ENCODE results near the gene ERAS.
"Not testable (repeated sequence)": the region's sequence is repeated elsewhere in the genome, so short reads cannot be mapped to it uniquely, and the experiment has no call there.

The ERAS gene

DNA sequence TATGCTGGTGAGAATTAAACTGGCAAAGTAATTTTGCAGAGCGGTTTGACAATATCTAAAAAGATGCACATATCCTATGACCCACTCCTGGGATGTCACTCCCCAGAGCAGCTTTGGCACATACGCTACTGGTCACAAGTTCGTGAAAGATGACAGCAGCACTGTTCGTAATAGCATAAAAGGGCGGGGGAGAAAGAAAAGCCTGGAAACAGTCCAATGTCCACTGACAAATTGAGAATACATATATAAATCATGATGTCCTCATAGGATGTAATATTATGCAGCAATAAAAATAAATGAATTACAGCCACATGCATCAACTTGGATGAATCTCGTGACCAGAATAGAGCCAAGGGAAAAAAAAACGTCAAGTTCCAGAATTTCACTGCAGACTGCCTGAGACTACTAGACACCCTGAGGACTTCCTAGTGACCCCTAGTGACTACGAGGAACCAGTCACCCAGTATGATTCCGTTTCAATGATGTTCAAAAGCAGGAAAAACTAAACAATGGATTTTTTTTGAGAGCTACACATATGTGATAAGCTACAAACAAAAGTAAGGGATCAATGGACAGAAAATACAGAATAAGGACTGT lies 7.3 kb downstream of the ERAS start:
- DNase-seq = no peak

DNA sequence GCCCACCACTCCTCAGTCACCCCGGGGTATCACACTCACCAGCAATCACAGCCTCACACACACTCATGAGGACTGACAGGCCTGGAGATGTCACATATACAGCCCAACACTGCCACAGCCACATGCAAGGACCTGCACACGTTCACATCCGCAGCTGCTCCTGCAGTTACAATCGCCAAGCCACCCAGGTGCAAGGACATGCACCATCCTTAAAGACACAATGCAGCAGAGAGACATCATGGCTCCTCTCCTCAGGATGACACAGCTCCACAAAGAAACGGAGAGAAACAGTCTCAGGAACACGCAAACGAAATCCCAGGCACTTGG lies 8.0 kb downstream of the ERAS start:
- peak; percentile 2 for DNase-seq

DNA sequence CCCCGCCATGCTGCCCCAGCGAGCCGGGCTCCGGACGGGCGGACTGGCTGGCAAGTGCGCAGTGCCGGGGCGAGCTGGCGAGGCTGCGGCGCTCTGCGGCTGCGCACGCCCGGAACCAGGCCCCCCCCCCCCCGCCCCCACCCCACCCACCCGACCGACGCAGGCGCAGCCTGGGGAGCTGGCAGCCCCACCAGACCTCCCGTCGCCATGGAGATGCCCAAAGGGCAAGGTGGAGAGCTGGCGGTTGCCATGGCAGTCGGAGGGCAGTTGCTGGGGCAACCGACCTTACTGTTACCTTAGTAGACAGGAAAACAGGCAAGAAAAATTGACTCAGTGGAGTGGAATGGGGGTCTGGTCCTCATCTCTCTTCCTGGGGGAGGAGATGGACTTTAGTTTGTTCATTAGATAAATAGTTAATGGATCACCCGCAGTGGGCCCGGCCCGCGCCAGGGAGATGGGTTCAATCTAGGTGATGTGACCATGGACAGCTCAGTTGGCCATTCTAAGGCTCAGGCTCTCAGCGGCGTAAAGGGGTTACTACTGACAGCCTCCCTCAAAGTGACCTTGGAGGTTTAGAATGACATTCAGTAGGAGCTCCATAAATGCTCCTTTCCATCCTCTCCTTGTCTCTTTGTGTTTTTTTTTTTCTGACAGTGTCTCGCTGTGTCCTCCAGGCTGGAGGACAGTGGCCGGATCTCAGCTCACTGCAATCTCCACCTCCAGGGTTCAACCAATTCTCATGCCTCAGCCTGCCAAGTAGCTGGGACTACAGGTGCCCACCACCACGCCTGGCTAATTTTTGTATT lies 9.4 kb downstream of the ERAS start, which contains the start of gene PCSK1N:
Gene PCSK1N (minus strand): TSS at position 87 of the 806 bp plus-strand sequence. CDS start 78 bp downstream, at position 9.
- peak; percentile 49 for DNase-seq

- no peak for DNase-seq
Measured at GRCh38 chrX:48839686-48840085, 13.4 kb downstream of the ERAS start.

DNA sequence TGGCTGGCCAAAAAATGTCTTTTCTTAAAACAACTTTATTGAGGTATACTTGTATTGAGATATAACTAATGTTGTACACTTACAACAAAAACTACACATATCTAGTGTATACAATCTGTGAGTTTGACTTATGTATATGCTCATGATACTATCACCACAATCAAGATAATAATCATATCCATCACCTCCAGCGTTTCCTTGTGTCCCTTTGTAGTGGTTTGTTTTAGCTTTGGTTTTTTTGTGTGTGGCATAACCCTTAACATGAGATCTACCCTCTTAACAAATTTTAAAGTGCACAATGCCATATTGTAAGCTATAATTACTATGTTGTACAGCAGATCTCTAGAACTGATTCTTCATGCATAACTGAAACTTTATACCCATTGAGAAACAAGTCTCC lies 22.5 kb downstream of the ERAS start:
- DNase-seq = no peak

DNA sequence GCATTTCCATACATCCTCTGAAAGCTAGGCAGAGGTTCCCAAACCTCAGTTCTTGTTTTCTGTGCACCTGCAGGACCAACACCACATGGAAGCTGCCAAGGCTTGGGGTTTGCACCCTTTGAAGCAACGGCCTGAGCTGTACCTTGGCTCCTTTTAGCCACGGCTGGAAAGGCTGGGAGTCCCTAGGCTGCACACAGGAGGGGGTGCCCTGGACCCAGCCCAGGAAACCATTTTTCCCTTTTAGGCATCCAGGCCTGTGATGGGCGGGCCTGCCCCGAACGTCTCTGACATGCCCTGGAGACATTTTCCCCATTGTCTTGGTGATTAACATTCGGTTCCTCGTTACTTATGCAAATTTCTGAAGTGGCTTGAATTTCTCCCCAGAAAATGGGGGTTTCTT lies 26.5 kb downstream of the ERAS start:
- DNase-seq = no peak

DNA sequence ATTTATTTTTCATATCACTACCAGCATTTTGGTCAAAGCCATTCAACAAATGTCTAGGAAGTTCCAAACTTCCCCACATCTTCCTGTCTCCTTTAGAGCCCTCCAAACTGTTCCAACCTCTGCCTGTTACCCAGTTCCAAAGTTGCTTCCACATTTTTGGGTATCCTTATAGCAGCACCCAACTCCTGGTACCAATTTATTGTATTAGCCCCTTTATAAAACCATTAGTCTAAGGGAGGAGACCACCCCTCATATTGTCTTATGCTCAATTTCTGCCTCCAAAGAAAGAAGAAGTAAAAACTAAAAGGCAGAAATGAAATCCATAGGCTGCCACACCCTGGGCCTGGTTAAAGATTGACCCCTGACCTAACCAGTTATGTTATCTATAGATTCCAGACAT lies 27.2 kb downstream of the ERAS start:
- DNase-seq = not testable (repeated sequence)

- DNase-seq = not testable (repeated sequence)
Measured at GRCh38 chrX:48854121-48854804, 27.9 kb downstream of the ERAS start.

DNA sequence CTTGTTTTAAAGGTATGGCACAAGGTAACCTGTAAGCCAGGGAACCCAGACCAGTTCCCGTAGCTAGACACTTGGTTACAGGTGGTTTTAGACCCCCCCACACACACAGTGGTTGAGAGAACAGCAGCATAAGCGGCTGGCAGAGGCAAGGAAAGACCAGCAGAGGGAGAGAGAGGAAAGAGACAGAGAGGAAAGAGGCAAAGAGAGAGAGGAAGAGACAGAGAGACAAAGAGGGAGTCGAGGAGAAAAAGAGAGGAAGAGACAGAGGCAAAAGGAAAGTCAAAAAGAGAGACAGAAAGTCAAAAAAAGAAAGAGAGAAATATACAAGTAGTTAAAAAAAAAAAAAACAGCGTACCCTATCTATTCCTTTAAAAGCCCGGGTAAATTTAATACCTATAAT lies 28.6 kb downstream of the ERAS start:
- DNase-seq = no peak

GRCh38 chrX:48864210-48864609 lies 37.9 kb downstream of the ERAS start:
- DNase-seq = no peak

GRCh38 chrX:48872017-48872416 lies 45.7 kb downstream of the ERAS start:
- not testable (repeated sequence) for DNase-seq

GRCh38 chrX:48876944-48877343 lies 50.6 kb downstream of the ERAS start:
- not testable (repeated sequence) for DNase-seq
